Measurements from ENCODE around the gene ACTC1. TPM values are rescaled to one million over a fixed set of nuclear protein-coding genes. Genes with fewer than 3 reads are reported as not detected.

Gene ACTC1
- total RNA-seq, 1 experiment from 2014 or later = not detected

DNA sequence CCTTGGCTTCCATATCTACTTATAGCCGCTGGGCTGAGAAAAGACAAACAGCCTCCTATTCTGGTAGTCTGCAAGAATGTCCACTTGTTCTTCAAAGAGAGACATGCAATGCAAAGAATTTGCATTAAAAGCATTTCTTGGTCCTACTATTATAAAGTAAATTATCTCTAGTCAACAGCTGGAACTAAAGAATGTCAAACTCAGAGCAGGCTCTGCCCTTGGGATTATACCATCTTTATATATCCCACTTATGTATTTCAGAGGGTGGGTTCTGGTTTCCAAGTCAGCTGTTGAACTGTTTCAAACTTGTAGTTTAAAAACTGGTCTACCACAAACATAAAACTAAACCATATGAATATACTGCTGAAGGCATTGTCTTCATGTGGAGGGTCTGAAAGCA lies 7.0 kb upstream of the ACTC1 start:
- no peak for DNase-seq (ENCODE audit: low read depth)

- peak; percentile 5 for DNase-seq (ENCODE audit: low read depth)
Observed at GRCh38 chr15:34799149-34800101, 4.1 kb upstream of the ACTC1 start.

DNA sequence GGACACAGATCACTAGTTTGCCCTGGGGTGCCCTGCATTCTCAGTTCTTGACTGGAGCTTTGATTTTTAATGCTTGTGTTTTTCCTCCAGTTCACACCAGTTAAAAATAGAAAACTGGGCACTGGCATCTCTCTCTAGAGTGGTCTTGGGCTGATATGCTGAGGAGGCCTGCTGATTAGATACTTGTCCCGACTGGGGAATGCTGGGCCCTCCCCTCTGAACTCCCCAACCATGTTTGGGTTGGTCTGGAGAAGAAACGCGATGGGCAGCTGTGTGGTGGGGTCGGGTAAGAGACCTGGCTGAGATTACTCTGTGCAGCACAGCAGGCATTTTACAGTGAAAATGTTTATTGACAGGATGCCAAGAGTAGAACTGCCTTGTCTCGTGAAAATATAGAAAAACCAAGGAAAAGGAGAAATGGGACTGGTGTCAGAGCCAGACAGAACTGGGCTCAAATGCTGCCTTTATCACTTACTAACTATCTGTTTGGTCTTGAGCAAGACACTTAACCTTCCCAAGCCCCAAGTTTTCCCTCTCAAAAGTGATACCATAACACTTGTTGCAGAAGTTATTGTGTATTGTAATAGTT lies 1.6 kb upstream of the ACTC1 start:
- no peak for DNase-seq (ENCODE audit: low read depth)

DNA sequence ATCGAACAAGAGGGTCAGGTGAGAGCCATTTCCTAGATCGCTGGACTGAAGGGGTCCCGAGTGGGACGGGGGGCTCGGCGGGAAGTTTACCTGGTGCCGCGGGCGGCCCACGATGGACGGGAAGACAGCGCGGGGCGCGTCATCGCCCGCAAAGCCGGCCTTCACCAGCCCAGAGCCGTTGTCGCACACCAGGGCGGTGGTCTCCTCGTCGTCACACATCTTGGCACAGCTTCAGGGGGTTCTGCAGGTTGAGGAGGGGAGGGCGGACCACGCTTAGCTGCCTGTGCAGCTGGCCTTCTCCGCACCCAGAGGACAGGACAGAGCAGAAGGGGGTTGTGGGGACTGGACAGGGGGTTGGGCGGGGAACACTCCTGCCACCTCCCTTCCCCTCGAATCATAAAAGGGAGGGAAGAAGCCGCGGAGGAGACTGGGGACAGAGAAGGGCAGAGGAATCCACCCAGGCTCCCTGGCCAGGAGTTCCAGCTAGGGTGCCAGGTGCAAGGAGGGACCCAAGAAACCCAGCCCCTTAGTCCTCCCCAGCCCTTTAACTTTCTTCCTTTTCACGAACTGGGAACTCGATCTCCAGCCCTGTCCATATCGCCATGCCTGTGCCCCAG lies 651 bp downstream of the ACTC1 start:
- no peak for DNase-seq (ENCODE audit: low read depth)

GRCh38 chr15:34793901-34794300 lies 1.4 kb downstream of the ACTC1 start:
- DNase-seq (ENCODE audit: low read depth) = no peak

- no peak for DNase-seq (ENCODE audit: low read depth)
Observed at GRCh38 chr15:34793071-34793470, 2.3 kb downstream of the ACTC1 start.

DNA sequence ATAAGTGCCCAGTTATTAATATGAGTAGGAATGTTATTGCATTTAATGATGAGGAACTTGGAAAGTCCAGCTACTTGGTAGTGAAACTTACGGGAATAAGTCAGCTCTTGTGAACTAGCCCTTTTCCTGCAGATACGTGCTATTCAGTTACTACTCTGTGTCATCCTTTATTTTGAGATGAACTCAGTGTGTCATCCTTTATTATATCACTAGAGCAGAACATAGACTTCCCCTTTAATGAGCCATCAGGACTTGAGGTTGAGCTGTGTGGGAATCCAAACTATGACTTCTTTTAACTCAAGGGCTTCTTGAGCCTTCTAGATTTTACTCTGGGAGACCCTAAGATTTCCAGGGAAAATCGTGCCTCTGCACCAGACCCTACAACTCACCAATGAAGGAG lies 3.6 kb downstream of the ACTC1 start:
- DNase-seq (ENCODE audit: low read depth) = peak; percentile 23

DNA sequence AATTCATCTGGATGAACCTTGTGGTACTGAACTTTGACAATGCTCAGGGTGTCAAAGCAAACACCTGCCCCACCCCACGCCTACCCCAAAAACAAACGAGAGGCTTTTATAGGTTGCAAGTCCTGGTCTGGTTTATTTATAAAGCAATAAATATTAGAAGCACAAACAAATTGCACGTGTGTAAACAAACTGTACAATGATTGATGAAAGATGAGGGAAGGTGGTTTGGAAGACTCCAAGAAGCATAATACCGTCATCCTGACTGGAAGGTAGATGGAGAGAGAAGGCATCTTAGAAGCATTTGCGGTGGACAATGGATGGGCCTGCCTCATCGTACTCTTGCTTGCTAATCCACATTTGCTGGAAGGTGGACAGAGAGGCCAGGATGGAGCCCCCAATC lies 5.2 kb downstream of the ACTC1 start:
- DNase-seq (ENCODE audit: low read depth) = no peak

- DNase-seq (ENCODE audit: low read depth) = no peak
Observed at GRCh38 chr15:34789326-34789725, 6.0 kb downstream of the ACTC1 start.

- no peak for DNase-seq (ENCODE audit: low read depth)
Observed at GRCh38 chr15:34786206-34786605, 9.1 kb downstream of the ACTC1 start.

DNA sequence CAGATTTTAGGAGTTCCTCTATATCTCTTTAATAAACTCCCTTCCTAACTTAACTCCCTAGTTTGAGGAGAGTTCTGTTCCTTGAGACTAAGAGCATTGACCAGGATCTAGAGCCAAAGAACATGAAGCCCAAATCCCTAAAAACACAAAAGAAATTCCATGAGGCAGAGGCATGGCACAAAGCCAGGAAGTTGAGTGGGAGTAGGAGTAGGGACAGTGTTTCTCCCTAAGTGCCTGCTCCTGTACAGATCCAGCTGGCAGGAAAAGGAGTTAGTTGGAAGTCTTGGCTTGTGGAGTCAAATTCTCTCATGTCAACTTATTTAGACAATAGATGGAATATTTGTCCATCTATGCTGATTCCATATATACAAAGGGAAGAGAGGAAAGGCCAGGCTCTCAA lies 11.4 kb downstream of the ACTC1 start:
- no peak for DNase-seq (ENCODE audit: low read depth)

- DNase-seq (ENCODE audit: low read depth) = no peak
Observed at GRCh38 chr15:34783431-34783830, 11.9 kb downstream of the ACTC1 start.

- no peak for DNase-seq (ENCODE audit: low read depth)
Observed at GRCh38 chr15:34782901-34783300, 12.4 kb downstream of the ACTC1 start.

DNA sequence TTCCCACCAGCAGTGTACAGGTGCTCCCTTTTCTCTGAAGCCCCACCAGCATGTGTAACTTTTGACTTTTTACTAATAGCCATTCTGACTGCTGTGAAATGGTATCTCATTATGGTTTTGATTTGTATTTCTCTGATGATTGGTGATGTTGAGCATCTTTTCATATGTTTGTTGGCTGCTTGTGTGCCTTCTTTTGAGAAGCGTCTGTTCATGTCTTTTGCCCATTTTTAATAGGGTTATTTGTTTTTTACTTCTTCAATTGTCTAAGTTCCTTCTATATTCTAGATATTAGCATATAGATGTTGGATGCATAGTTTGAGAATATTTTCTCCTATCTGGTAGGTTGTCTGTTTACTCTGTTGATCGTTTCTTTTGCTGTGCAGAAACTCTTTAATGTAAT lies 14.6 kb downstream of the ACTC1 start:
- DNase-seq (ENCODE audit: low read depth) = no peak

GRCh38 chr15:34776606-34777105 lies 18.7 kb downstream of the ACTC1 start:
- no peak for DNase-seq (ENCODE audit: low read depth)

GRCh38 chr15:34773917-34774316 lies 21.4 kb downstream of the ACTC1 start:
- no peak for DNase-seq (ENCODE audit: low read depth)

GRCh38 chr15:34773013-34773412 lies 22.3 kb downstream of the ACTC1 start:
- DNase-seq (ENCODE audit: low read depth) = no peak

- DNase-seq (ENCODE audit: low read depth) = no peak
Observed at GRCh38 chr15:34772312-34772711, 23.0 kb downstream of the ACTC1 start.

DNA sequence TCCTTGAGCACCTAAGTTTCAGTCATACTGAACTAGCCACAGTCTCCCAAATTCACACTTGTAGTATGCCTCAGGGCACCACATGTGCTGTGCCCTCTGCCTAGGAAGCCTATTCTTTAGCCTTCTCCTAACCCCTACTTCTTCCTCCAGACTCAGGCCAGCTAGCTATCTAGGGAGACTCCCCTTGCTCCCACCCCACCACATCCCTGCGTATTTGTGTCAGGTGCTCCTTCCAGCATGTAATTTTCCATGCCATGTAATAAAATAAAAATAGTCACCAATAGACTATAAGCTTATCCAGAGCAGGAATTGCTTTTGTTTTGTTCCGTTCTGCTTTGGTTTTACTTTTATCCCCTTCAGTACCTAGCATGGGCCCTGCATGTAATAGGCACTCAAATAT lies 25.6 kb downstream of the ACTC1 start:
- no peak for DNase-seq (ENCODE audit: low read depth)

DNA sequence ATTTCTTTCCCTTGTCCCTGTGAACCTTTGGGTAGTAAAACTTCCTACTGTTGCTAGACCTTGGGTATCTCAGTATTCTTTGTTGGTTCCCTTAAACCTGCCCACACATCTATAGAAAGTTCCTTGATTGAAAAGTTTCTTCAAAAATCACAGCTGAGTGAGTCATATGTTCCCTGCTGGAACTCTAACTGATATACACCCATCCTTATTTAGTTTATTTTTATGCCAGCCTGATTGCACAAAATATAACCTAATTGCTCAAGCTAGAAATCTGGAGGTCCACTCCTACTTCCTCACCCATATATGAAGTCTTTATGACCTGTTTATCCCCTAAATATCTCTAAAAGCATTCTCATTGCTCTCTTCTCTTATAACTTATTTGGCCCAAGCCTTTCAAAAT lies 26.8 kb downstream of the ACTC1 start:
- DNase-seq (ENCODE audit: low read depth) = no peak

DNA sequence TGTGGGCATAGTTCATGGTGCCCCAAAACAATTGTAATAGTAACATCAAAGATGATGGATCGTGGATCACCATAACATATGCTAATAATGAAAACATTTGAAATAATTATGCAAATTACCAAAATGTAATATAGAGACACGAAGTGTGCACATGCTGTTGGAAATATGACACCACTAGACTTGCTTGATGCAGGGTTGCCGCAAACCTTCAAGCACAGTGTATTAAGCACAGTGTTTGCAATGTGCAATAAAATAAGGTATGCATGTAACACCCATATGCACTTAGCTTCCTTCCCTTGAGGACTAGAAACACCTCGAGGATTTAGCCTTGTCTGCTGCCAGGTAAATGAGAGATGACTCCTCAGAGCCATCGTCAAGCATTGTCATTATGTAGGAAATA lies 29.6 kb downstream of the ACTC1 start:
- DNase-seq (ENCODE audit: low read depth) = no peak

DNA sequence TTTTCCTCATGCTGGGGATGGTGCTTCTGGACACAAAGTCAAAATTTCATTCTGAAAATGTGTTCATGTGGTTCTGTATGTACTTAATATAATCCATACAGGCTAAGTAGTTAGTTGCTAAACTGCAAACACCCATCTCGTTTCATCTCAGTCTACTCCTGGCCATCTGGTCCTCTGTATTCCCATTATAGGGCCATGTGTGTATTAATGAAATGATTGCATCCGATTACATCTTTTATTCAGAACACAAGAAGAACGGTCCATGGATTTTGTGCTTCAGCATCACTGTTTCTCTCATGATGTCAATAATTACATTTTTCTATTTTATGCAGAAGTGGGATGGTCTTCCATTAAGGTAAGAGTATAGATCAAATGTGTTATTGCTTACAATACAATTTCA lies 34.4 kb downstream of the ACTC1 start:
- DNase-seq (ENCODE audit: low read depth) = no peak
